PFSK-1 (cell line): ENCODE data around the gene MOV10L1.

Experiments used
- FOXP2 ChIP-seq: optimal IDR thresholded peaks from 2 replicates; pipeline ENCODE3; 2011; ENCODE audit warnings: borderline replicate concordance, control low read depth, inconsistent platforms; ENCODE audit not compliant: insufficient read depth; ENCODE audit errors: extremely low read length, extremely low read depth
- POLR2AphosphoS5 ChIP-seq: IDR thresholded peaks from 2 replicates; pipeline ENCODE4 v1.6.1; 2012; ENCODE audit warnings: low read depth, mild to moderate bottlenecking, control low read depth, low read length, moderate library complexity
- SIN3A ChIP-seq: IDR thresholded peaks from 2 replicates; pipeline ENCODE4 v1.6.1; 2012; ENCODE audit warnings: mild to moderate bottlenecking, low read length, moderate library complexity, borderline replicate concordance; ENCODE audit not compliant: insufficient read depth
- TAF1 ChIP-seq: IDR thresholded peaks from 2 replicates; pipeline ENCODE4 v1.6.1; 2012; ENCODE audit warnings: low read length, control low read depth, borderline replicate concordance; ENCODE audit not compliant: insufficient read depth
- TF ChIP-seq, protein P1 (sequence below), 2 experiments: IDR thresholded peaks; 2 replicates each; pipeline versions ENCODE4 v1.6.1 to v1.8.0; 2011 to 2012; ENCODE audit warnings: low read depth in 2 of 2, low read length in 2 of 2, control low read depth in 1 of 2, inconsistent platforms in 1 of 2, mild to moderate bottlenecking in 1 of 2, moderate library complexity in 1 of 2; ENCODE audit not compliant: insufficient read depth in 1 of 2

MOV10L1 gene

DNA sequence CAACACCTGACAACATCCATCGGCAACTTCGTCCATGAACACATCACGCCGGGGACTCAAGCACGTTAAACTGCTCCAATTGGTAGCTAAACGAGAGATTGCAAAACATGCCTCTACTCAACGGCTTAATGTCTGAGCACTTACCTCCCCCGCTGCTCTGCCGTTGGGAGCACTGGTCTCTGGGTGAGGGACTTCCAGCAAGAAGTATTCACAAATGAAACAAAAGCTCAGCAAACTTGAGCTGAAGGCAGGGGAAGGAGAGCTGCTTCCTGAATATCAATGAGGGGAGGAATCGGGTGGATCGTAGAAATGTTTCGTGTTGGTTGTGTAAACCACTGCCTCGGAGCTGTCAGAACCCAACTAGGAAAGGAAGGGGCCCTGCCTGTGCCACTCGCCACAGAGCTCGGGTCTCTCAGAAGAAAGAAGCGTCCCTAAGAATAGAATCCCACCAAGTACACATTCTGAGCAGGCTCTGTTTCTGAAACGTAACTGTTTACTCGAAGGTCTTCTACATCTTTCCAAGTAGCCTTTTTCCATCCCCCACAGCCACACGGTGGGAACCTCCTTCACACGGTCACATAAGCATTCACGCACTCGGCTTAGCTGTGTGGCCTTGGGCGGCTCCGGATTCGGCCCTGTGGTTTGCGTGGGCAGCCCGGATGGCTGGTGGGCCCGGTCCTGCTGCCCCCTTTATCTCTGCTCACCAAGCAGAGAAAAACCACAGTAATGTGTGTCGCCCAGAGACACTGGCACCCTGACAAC, 4.4 kb upstream of the MOV10L1 start, which contains the start of gene MLC1:
MLC1 (minus strand) TSS at position 216 of the 762 bp plus-strand sequence. CDS start 524 bp downstream, outside the sequence.
- TF ChIP-seq SIN3A (no peak), POLR2AphosphoS5 (no peak), FOXP2 (no peak), TAF1 (no peak)
- TF ChIP-seq, protein P1, sequence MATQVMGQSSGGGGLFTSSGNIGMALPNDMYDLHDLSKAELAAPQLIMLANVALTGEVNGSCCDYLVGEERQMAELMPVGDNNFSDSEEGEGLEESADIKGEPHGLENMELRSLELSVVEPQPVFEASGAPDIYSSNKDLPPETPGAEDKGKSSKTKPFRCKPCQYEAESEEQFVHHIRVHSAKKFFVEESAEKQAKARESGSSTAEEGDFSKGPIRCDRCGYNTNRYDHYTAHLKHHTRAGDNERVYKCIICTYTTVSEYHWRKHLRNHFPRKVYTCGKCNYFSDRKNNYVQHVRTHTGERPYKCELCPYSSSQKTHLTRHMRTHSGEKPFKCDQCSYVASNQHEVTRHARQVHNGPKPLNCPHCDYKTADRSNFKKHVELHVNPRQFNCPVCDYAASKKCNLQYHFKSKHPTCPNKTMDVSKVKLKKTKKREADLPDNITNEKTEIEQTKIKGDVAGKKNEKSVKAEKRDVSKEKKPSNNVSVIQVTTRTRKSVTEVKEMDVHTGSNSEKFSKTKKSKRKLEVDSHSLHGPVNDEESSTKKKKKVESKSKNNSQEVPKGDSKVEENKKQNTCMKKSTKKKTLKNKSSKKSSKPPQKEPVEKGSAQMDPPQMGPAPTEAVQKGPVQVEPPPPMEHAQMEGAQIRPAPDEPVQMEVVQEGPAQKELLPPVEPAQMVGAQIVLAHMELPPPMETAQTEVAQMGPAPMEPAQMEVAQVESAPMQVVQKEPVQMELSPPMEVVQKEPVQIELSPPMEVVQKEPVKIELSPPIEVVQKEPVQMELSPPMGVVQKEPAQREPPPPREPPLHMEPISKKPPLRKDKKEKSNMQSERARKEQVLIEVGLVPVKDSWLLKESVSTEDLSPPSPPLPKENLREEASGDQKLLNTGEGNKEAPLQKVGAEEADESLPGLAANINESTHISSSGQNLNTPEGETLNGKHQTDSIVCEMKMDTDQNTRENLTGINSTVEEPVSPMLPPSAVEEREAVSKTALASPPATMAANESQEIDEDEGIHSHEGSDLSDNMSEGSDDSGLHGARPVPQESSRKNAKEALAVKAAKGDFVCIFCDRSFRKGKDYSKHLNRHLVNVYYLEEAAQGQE (IDR thresholded peaks at IDR 0.05; ENCODE audit: insufficient read depth in 1 of 2, low read depth in 2 of 2, low read length in 2 of 2) = no peak

DNA sequence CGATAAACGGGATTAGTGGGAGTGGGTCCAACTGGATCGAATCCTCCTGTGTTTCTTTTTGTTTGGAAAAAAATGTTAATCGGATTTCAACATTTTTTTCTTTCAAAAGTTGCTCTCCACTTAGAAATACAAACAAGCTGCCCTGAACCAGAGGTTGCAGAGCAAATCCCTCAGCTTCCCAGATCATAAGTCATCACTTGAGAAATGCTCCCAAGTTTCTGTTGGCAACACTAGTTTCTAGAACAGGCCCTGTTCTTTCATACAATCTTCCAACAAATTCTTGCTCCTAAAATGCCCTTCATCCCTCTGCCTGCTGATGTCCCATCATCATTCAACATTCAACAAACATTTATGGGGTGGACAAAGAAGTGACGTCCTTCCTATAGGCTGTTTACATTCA, 3.3 kb upstream of the MOV10L1 start:
- no peak for TF ChIP-seq FOXP2
- TF ChIP-seq, protein P1 (IDR thresholded peaks at IDR 0.05; ENCODE audit: insufficient read depth in 1 of 2, low read depth in 2 of 2, low read length in 2 of 2) = no peak

DNA sequence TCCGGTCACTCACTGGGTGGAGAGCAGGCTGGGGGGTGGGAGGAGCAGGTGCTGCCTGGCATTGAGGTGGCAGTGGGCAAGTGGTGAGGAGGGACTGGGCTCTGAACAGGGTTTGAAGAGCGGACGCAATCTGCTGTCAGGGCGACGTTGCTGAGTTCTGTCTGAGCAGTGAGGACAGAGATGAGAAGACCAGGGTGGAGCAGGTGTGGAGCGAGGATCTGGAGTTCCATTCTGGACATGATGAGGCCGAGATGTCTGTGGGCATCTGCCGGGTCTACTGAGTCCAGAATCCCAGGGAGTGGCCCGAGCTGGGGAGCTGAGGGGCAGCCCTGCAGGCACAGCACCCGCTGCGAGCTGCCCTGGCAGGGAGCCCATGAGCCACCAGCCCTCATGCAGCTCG, 2.2 kb upstream of the MOV10L1 start:
- no peak for TF ChIP-seq FOXP2
- no peak for TF ChIP-seq POLR2AphosphoS5
- no peak for TF ChIP-seq SIN3A
- TF ChIP-seq TAF1 = no peak
- TF ChIP-seq, protein P1 (IDR thresholded peaks at IDR 0.05; ENCODE audit: insufficient read depth in 1 of 2, low read depth in 2 of 2, low read length in 2 of 2) = no peak

DNA sequence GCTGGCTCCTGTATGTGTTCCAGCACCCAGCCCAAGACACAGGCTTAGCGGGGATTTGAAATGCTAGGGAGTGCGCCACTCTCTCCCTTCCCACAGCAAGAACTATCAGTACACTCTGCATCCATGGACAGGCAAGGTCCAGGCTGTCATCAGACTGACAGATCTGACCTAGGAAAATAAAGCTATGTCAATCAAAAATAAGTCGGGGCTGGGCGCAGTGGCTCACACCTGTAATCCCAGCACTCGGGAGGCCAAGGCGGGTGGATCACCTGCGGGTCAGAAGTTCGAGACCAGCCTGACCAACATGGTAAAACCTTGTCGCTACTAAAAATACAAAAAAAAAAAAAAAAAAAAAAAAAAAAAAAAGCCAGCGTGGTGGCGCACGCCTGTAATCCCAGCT, 1.7 kb upstream of the MOV10L1 start:
- no peak for TF ChIP-seq POLR2AphosphoS5
- TF ChIP-seq TAF1 = no peak
- TF ChIP-seq, protein P1 (IDR thresholded peaks at IDR 0.05; ENCODE audit: insufficient read depth in 1 of 2, low read depth in 2 of 2, low read length in 2 of 2) = no peak
- TF ChIP-seq SIN3A = no peak
- TF ChIP-seq FOXP2 = no peak

DNA sequence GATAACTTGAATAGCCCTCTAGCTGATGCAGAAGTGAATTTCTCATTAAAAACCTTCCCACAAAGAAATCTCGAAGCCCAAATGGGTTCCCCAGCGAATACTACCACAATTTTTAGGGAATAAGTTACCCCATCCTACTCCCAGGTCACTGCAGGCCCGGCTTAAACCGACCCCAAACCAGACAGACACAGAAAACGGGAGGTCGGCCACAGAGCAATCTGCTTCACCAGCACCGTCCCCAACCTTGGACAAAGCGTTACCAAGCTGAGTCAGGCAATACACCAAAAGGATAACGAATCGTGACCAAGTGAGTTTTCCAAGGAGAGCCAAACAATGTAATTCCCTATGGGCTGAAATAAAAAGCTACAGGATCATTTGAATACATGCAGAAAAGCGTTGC, 575 bp upstream of the MOV10L1 start:
- TF ChIP-seq SIN3A (no peak), FOXP2 (no peak), TAF1 (no peak), POLR2AphosphoS5 (no peak)
- TF ChIP-seq, protein P1 (IDR thresholded peaks at IDR 0.05; ENCODE audit: insufficient read depth in 1 of 2, low read depth in 2 of 2, low read length in 2 of 2) = no peak
